TTC549 (cell line): ENCODE measurements around the gene AUTS2.

ENCODE experiments used
- FAIRE-seq: peaks from 2 replicates; lab custom pipeline; 2012; peaks lifted over from hg19 to GRCh38; lab: Jason Lieb, UNC

Gene AUTS2

GRCh38 chr7:69624435-69625230 lies 26.4 kb downstream of the AUTS2 start:
- FAIRE-seq = no peak

DNA sequence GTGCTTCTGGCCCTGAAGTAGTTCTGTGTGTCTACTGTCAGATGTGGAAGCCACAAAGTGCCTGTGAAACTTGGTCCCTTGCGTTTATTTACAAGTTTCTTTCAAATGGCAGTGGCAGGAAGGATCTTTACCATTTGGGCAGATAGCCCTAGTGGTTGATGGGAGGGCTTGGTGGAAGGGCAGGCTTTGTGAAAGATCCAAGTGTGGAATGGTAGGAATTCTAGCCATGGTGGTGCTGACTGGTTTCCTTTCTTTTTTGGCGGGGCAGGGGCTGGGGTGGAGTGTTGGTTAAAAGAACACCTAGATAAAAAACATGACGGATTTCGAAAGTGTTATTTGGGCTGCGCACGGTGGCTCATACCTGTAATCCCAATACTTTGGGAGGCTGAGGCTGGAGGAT lies 27.0 kb downstream of the AUTS2 start:
- FAIRE-seq = no peak

- FAIRE-seq = no peak
These were observed 27.5 kb downstream of the AUTS2 start for GRCh38 chr7:69625798-69626197.

DNA sequence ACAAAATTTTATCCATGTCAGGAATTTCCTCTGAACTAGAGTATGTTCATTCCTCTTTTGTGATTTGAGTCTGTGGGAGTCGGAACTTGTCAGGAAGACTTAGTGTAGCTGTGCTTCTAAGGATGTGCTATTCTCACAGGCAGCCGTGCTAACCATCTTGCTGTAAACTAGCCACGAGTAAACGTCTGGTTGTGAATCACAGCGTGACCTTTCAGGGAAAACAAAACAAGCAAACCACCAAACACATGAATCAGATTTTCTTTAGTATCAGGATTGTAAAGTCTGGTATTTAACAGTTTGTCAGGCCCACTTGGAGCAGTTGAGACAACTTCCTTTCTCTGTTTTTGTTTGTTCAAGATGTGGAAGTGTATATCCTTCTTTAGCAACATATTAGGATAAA lies 32.0 kb downstream of the AUTS2 start:
- no peak for FAIRE-seq

- FAIRE-seq = no peak
These were observed 32.9 kb downstream of the AUTS2 start for GRCh38 chr7:69631131-69631530.

- FAIRE-seq = no peak
These were observed 34.0 kb downstream of the AUTS2 start for GRCh38 chr7:69632280-69632679.

DNA sequence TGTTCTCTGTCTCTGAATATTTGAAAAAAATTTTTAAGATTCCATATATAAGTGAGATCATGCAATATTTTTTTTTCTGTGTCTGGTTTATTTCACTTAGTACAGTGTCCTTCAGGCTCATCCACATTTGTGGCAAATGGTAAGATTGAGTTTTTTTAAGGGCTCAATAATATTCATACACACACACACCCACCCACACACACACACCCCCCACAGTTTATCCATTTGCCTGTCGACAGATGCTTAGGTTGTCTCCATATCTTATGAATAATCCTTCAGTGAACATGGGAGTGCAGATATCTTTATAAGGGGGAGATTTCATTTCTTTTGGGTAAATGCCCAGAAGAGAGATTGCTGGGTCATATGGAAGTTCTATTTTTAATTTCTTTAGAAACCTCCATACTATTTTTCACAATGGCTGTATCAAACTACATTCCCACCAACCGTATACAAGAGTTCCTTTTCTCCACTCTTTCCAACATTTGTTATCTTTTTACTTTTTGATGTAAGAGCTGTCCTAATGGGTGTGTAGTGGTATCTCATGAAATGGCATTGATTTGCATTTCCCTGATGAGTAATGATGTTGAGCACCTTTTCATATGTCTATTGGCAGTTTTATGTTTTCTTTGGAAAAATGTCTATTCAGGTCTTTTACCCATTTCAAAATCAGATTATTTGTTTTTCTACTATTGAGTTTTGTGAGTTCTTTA lies 35.0 kb downstream of the AUTS2 start:
- FAIRE-seq = no peak

DNA sequence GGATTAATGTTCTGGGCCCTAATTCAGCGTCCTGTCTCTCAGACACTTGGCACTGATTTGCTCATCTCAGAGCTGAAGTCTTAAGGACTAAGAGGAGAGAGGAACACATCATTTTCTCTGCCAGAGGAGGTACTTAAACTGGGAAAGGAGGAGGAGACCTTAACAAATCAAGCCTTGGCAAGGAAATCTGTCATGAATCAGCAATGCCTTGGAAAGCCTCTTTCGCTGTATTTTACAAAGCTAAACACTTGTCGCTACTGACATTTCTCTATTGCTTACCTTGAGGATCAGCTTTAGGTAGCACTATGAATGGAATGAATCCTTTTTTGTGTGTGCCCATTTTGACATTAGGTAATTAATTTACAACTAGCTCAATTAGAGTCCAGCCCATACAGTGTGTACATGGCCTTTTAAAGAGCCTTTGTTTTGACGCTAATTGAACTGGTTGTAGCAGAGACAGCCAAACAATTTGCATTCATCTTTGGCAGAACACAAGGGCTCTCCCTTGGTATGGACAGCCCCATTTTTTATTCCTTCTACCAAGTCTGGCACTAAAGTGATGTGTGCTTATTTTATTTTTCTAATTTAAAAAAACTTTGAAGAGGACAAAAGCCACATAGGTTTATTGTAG lies 37.4 kb downstream of the AUTS2 start:
- no peak for FAIRE-seq

- FAIRE-seq = no peak
These were observed 40.4 kb downstream of the AUTS2 start for GRCh38 chr7:69638674-69639073.

GRCh38 chr7:69640216-69640615 lies 41.9 kb downstream of the AUTS2 start:
- FAIRE-seq = no peak

- no peak for FAIRE-seq
These were observed 42.8 kb downstream of the AUTS2 start for GRCh38 chr7:69640925-69641594.

DNA sequence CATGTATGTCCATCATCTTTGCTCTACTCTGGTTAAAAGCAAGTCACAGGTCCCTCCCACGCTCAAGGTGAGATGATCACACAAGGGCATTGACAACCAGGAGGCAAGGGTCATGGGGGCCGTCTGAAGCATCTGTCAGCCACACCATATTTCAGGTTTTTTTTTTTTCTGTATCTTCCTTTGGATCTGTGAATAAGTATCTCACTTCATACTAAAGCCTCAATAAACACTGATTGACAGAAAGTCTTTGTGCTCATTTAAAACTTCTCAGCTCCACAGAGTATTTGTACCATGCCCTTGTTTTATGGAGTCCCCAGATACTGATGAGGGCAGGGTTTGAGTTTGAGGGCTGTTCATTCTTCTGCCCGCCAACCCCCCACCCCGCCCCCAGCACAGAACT lies 45.0 kb downstream of the AUTS2 start:
- no peak for FAIRE-seq

GRCh38 chr7:69643708-69644445 lies 45.6 kb downstream of the AUTS2 start:
- FAIRE-seq = no peak

DNA sequence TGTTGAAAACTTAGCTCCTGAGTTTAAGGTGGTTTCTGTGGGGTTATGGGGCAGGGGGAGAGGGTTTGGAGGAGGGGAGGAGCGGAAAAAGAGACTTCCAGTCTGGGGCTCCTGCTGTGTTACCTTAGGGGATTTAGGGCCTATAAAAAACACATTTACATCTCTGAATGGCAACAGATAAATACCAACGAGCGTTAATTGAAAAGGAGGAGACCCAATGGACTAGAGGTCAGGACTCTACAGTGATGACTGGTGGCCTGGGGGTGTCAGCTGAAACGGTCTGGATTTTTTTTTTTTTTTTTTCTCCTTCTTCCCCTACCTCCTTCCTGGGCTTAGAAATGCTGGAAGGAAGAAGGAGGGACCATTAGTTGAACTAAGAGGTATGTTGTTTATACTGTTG lies 47.4 kb downstream of the AUTS2 start:
- no peak for FAIRE-seq

DNA sequence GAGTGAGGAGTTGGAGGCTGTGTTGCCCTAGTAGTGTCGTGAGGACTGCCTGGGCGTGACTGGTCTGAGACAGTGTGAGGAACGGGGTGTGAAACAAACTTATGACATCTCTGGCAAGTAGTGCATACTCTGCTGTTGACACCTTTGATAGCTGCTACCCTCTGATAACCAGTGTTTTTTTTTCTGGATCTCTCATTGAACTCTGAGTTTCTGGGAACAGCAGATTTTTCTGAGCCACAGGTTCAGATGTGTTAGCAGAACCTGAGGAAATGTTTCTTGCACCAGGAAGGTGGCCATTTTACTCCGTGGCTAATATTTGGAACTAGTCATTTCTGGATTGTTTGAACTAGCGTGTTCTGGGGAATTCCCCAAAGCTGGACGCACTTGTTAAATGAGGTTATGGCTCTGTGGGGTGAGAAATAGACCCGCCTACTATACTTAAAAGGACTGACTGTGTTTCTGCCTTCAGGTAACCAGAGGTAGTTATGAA lies 52.9 kb downstream of the AUTS2 start:
- FAIRE-seq = no peak

- no peak for FAIRE-seq
These were observed 54.8 kb downstream of the AUTS2 start for GRCh38 chr7:69652947-69653701.

DNA sequence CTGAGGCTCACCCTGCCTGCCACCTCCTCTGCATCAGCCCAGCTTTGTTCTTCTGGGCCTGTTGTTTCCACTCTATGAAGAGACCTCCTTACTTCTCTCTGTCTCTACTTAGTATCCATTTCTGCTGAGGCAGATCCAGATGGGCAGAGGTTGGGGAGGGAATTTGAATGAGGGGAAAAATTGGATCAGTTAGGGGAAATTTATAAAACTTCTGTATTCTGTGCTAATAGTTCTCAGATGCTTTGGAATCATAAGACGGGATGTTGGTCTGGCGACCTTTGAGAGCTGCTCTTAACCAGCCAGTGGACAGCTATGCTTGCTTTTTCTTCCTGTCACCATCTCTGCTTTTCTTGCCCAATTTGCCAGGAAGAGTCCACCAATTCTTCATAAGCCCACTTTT lies 55.5 kb downstream of the AUTS2 start:
- no peak for FAIRE-seq

GRCh38 chr7:69654381-69654780 lies 56.1 kb downstream of the AUTS2 start:
- FAIRE-seq = no peak

GRCh38 chr7:69654849-69655707 lies 56.8 kb downstream of the AUTS2 start:
- FAIRE-seq = no peak

GRCh38 chr7:69656077-69656476 lies 57.8 kb downstream of the AUTS2 start:
- no peak for FAIRE-seq
